ENCODE measurements around the gene MOBP.

DNA sequence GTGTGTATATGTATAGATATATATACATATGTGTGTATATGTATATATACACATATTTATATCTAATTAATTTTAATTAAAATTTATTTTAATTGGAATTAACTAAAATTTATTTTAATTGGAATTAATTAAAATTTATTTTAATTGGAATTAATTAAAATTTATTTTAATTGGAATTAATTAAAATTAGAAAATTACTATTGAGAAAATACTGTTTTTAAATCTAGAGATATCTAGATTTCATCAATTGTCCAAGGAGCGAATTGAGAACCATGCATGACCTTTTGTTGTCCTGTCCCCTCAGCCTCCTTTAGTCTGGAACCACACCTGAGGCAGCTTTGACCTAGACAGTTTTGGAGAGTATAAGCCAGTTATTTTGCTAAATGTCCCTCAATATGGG, 1.8 kb downstream of the MOBP start:
- no peak for TF ChIP-seq EZH2 (IDR thresholded peaks at IDR 0.05; ENCODE audit: borderline replicate concordance, low read length)
- TF ChIP-seq, protein P1, sequence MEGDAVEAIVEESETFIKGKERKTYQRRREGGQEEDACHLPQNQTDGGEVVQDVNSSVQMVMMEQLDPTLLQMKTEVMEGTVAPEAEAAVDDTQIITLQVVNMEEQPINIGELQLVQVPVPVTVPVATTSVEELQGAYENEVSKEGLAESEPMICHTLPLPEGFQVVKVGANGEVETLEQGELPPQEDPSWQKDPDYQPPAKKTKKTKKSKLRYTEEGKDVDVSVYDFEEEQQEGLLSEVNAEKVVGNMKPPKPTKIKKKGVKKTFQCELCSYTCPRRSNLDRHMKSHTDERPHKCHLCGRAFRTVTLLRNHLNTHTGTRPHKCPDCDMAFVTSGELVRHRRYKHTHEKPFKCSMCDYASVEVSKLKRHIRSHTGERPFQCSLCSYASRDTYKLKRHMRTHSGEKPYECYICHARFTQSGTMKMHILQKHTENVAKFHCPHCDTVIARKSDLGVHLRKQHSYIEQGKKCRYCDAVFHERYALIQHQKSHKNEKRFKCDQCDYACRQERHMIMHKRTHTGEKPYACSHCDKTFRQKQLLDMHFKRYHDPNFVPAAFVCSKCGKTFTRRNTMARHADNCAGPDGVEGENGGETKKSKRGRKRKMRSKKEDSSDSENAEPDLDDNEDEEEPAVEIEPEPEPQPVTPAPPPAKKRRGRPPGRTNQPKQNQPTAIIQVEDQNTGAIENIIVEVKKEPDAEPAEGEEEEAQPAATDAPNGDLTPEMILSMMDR (IDR thresholded peaks at IDR 0.05; ENCODE audit: low read length), result no peak
